ENCODE data around the gene ZFAND6.

The ZFAND6 gene

GRCh38 chr15:80127911-80128310 is 68.4 kb downstream of the ZFAND6 start:
- Histone ChIP-seq H3K4me3 (no peak overlapping the region), H3K9ac (no peak overlapping the region), H3K27me3 (no peaks in the 10 kb centered on the region), H3K36me3 (peaks cover 51% of the 10 kb centered on the region), H4K20me1 (no peaks in the 10 kb centered on the region), H3K9me3 (no peaks in the 10 kb centered on the region), H3K27ac (no peak overlapping the region), H3K4me1 (no peaks in the 10 kb centered on the region), H3K4me2 (no peak overlapping the region)
- TF ChIP-seq Cebpa-rat (IDR thresholded peaks at IDR 0.05), result no peak

GRCh38 chr15:80132382-80132781 is 72.9 kb downstream of the ZFAND6 start:
- Histone ChIP-seq H4K20me1 (no peaks in the 10 kb centered on the region), H3K9me3 (no peaks in the 10 kb centered on the region), H3K4me3 (no peak overlapping the region), H3K36me3 (peaks cover 44% of the 10 kb centered on the region), H3K27ac (no peak overlapping the region), H3K4me2 (no peak overlapping the region), H3K27me3 (no peaks in the 10 kb centered on the region), H3K9ac (no peak overlapping the region), H3K4me1 (no peaks in the 10 kb centered on the region)
- no peak for TF ChIP-seq Cebpa-rat (IDR thresholded peaks at IDR 0.05)

- no peaks in the 10 kb centered on the region for H3K9me3 ChIP-seq
- H3K36me3 ChIP-seq, result peaks cover 45% of the 10 kb centered on the region
- H3K27me3 ChIP-seq, result no peaks in the 10 kb centered on the region
- no peak overlapping the region for H3K4me3 ChIP-seq
- H3K4me1 ChIP-seq, result no peaks in the 10 kb centered on the region
- no peaks in the 10 kb centered on the region for H4K20me1 ChIP-seq
- H3K27ac ChIP-seq, result no peak overlapping the region
- no peak overlapping the region for H3K9ac ChIP-seq
- no peak overlapping the region for H3K4me2 ChIP-seq
- TF ChIP-seq Cebpa-rat (IDR thresholded peaks at IDR 0.05), result no peak
Observed at GRCh38 chr15:80136854-80137253, 77.4 kb downstream of the ZFAND6 start.

- Histone ChIP-seq H4K20me1 (no peaks in the 10 kb centered on the region), H3K4me3 (no peak overlapping the region), H3K9me3 (no peaks in the 10 kb centered on the region), H3K27me3 (no peaks in the 10 kb centered on the region), H3K27ac (no peak overlapping the region), H3K9ac (no peak overlapping the region), H3K36me3 (peaks cover 26% of the 10 kb centered on the region), H3K4me2 (no peak overlapping the region), H3K4me1 (no peaks in the 10 kb centered on the region)
- TF ChIP-seq Cebpa-rat (IDR thresholded peaks at IDR 0.05), result no peak
Observed at GRCh38 chr15:80138961-80139360, 79.5 kb downstream of the ZFAND6 start.

- no peak overlapping the region for H3K4me2 ChIP-seq
- no peaks in the 10 kb centered on the region for H3K9me3 ChIP-seq
- H3K36me3 ChIP-seq, result peaks cover 6% of the 10 kb centered on the region; the same call in 1 of the 2 replicates
- no peak overlapping the region for H3K27ac ChIP-seq
- H3K4me3 ChIP-seq, result no peak overlapping the region
- H3K27me3 ChIP-seq, result no peaks in the 10 kb centered on the region
- H4K20me1 ChIP-seq, result no peaks in the 10 kb centered on the region
- no peak overlapping the region for H3K9ac ChIP-seq
- H3K4me1 ChIP-seq, result no peaks in the 10 kb centered on the region
- no peak for TF ChIP-seq Cebpa-rat (IDR thresholded peaks at IDR 0.05)
Observed at GRCh38 chr15:80140909-80141308, 81.4 kb downstream of the ZFAND6 start.

GRCh38 chr15:80141916-80142598 is 82.6 kb downstream of the ZFAND6 start:
- no peak for TF ChIP-seq Cebpa-rat (IDR thresholded peaks at IDR 0.05)

GRCh38 chr15:80142646-80143045 is 83.2 kb downstream of the ZFAND6 start:
- Histone ChIP-seq H3K36me3 (0 out of 2 replicates have a peak, but pooled peaks cover 5% of the 10 kb centered on the region), H4K20me1 (no peaks in the 10 kb centered on the region), H3K4me3 (no peak overlapping the region), H3K4me2 (no peak overlapping the region), H3K27ac (no peak overlapping the region), H3K4me1 (no peaks in the 10 kb centered on the region), H3K9me3 (no peaks in the 10 kb centered on the region), H3K27me3 (no peaks in the 10 kb centered on the region), H3K9ac (no peak overlapping the region)
- TF ChIP-seq Cebpa-rat (IDR thresholded peaks at IDR 0.05), result no peak

More at GRCh38 chr15:80141916-80142598, 82.6 kb downstream of the ZFAND6 start:
- no peak overlapping the region for H3K4me2 ChIP-seq
- no peak overlapping the region for H3K4me3 ChIP-seq
- H3K9ac ChIP-seq, result no peak overlapping the region
- no peak overlapping the region for H3K27ac ChIP-seq
- H3K9me3 ChIP-seq, result no peaks in the 10 kb centered on the region
- H4K20me1 ChIP-seq, result no peaks in the 10 kb centered on the region
- no peaks in the 10 kb centered on the region for H3K4me1 ChIP-seq
- H3K27me3 ChIP-seq, result no peaks in the 10 kb centered on the region
- H3K36me3 ChIP-seq, result 0 out of 2 replicates have a peak, but pooled peaks cover 5% of the 10 kb centered on the region

GRCh38 chr15:80151148-80151547 is 91.7 kb downstream of the ZFAND6 start:
- Histone ChIP-seq H3K27me3 (no peaks in the 10 kb centered on the region), H3K9me3 (no peaks in the 10 kb centered on the region), H3K4me2 (no peak overlapping the region), H3K4me1 (peaks cover 13% of the 10 kb centered on the region), H3K4me3 (no peak overlapping the region), H4K20me1 (no peaks in the 10 kb centered on the region), H3K9ac (no peak overlapping the region), H3K36me3 (no peaks in the 10 kb centered on the region), H3K27ac (no peak overlapping the region)
- TF ChIP-seq Cebpa-rat (IDR thresholded peaks at IDR 0.05), result no peak

GRCh38 chr15:80151576-80151975 is 92.1 kb downstream of the ZFAND6 start:
- Histone ChIP-seq H3K27me3 (no peaks in the 10 kb centered on the region), H3K36me3 (no peaks in the 10 kb centered on the region), H3K4me2 (no peak overlapping the region), H3K4me3 (no peak overlapping the region), H3K9me3 (no peaks in the 10 kb centered on the region), H3K4me1 (peaks cover 13% of the 10 kb centered on the region), H4K20me1 (no peaks in the 10 kb centered on the region), H3K9ac (no peak overlapping the region), H3K27ac (no peak overlapping the region)
- no peak for TF ChIP-seq Cebpa-rat (IDR thresholded peaks at IDR 0.05)

GRCh38 chr15:80152180-80152895 is 92.9 kb downstream of the ZFAND6 start:
- Histone ChIP-seq H3K4me3 (peak overlapping the region; percentile 77), H3K9me3 (no peaks in the 10 kb centered on the region), H3K27ac (no peak overlapping the region), H3K27me3 (no peaks in the 10 kb centered on the region), H3K9ac (no peak overlapping the region), H3K36me3 (no peaks in the 10 kb centered on the region), H3K4me2 (peak overlapping the region; percentile 79), H3K4me1 (peaks cover 20% of the 10 kb centered on the region), H4K20me1 (no peaks in the 10 kb centered on the region)
- TF ChIP-seq Cebpa-rat (IDR thresholded peaks at IDR 0.05), result no peak

Measured in BLaER1 (cell line).